NOMO-1 treated with DMSO at 0.1 percent for 48 hours (cell line): ENCODE data around the gene ITGAL.

ENCODE experiments used
- DNase-seq: peaks from one replicate; lab custom pipeline; 2025; ENCODE audit not compliant: unreplicated experiment; lab: John Stamatoyannopoulos, UW

The ITGAL gene

GRCh38 chr16:30567160-30567990 is 94.8 kb downstream of the ITGAL start:
- DNase-seq = no peak

GRCh38 chr16:30567991-30568638 is 95.6 kb downstream of the ITGAL start:
- peak; percentile 95 for DNase-seq

- no peak for DNase-seq
Observed at GRCh38 chr16:30569281-30569680, 96.7 kb downstream of the ITGAL start.

GRCh38 chr16:30569746-30570635 is 97.4 kb downstream of the ITGAL start:
- no peak for DNase-seq

- DNase-seq = no peak
Observed at GRCh38 chr16:30570636-30571444, 98.3 kb downstream of the ITGAL start.

- DNase-seq = peak; percentile 99
Observed at GRCh38 chr16:30571445-30572322, 99.1 kb downstream of the ITGAL start, which contains the start of gene ZNF688. Gene ZNF688, minus strand, starts transcription at chr16:30571714. Its CDS starts 85 bp downstream, at chr16:30571629.
